ENCODE results near the gene UNC45A.

The UNC45A gene

DNA sequence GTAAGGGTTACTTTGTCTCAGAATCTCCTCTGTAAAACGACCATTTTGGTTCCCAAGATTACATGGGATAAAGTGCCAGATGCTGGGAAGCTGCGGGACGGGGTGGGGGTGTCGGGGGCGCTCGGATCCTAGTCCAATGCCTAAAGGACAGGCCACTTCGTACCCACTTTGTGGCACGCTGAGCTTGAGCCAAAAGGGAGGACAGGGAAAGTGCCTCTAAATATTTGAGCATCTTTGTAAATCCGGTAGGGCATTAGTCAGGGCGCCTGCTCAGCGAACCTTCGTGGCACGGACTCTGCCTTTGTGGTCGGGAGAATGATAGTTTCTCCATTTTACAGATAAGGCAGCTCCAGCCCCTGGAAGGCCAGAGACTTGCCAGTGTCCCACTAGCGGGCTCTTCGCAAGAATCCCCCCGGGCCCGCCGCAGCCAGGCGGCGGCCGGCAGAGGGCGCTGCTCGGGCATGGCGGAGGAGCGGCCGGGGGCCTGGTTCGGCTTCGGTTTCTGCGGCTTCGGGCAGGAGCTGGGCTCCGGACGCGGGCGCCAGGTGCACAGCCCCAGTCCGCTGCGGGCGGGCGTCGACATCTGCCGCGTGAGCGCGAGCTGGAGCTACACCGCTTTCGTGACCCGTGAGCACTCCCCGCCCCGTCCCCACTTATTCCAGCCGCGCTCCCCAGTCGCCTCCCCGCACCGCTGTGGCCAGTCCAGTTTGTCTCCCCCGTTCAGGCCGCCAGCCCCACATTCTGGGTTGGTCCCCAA is 21.4 kb downstream of the UNC45A start:
- Histone ChIP-seq H3K4me3 (peak overlapping the region; percentile 76), H3K36me3 (ENCODE audit: insufficient read depth, low read length) (peaks cover 21% of the 10 kb centered on the region; the same call in 1 of the 2 replicates), H3K9me3 (ENCODE audit: low read depth, low read length) (no peaks in the 10 kb centered on the region), H3K27ac (peak overlapping the region; percentile 37; the same call in 1 of the 2 replicates), H3K9ac (ENCODE audit: insufficient read length) (peak overlapping the region; percentile 75)
- no peak for TF ChIP-seq EZH2 (IDR thresholded peaks at IDR 0.05)
- TF ChIP-seq POLR2AphosphoS5 (IDR thresholded peaks at IDR 0.05; ENCODE audit: borderline replicate concordance, low read depth, low read length): peak; percentile 38; the same call in 1 of the 2 replicates
- peak; percentile 33 for TF ChIP-seq FOXP2 (optimal IDR thresholded peaks at IDR 0.05; ENCODE audit: control extremely low read depth, extremely low read length, insufficient read depth)
- DNase-seq (ENCODE audit: low read depth, low spot score): no peak

- no peaks in the 10 kb centered on the region for H3K9me3 ChIP-seq (ENCODE audit: low read depth, low read length)
- no peak for DNase-seq (ENCODE audit: low read depth, low spot score)
- H3K27ac ChIP-seq: no peak overlapping the region
- peaks cover 18% of the 10 kb centered on the region; the same call in 1 of the 2 replicates for H3K36me3 ChIP-seq (ENCODE audit: insufficient read depth, low read length)
- peak overlapping the region; percentile 76 for H3K4me3 ChIP-seq
- no peak for TF ChIP-seq FOXP2 (optimal IDR thresholded peaks at IDR 0.05; ENCODE audit: control extremely low read depth, extremely low read length, insufficient read depth)
- no peak for TF ChIP-seq EZH2 (IDR thresholded peaks at IDR 0.05)
- peak overlapping the region; percentile 75 for H3K9ac ChIP-seq (ENCODE audit: insufficient read length)
These were observed 22.1 kb downstream of the UNC45A start for GRCh38 chr15:90957031-90957790.

- Histone ChIP-seq H3K36me3 (ENCODE audit: insufficient read depth, low read length) (peaks cover 14% of the 10 kb centered on the region; the same call in 1 of the 2 replicates), H3K9ac (ENCODE audit: insufficient read length) (no peak overlapping the region), H3K9me3 (ENCODE audit: low read depth, low read length) (no peaks in the 10 kb centered on the region), H3K4me3 (peak overlapping the region; percentile 76), H3K27ac (no peak overlapping the region)
- TF ChIP-seq FOXP2 (optimal IDR thresholded peaks at IDR 0.05; ENCODE audit: control extremely low read depth, extremely low read length, insufficient read depth) (no peak), POLR2AphosphoS5 (IDR thresholded peaks at IDR 0.05; ENCODE audit: borderline replicate concordance, low read depth, low read length) (no peak), EZH2 (IDR thresholded peaks at IDR 0.05) (no peak)
- no peak for DNase-seq (ENCODE audit: low read depth, low spot score)
These were observed 22.7 kb downstream of the UNC45A start for GRCh38 chr15:90957791-90958190.

- Histone ChIP-seq H3K27ac (no peak overlapping the region), H3K9ac (ENCODE audit: insufficient read length) (no peak overlapping the region), H3K4me3 (no peak overlapping the region), H3K9me3 (ENCODE audit: low read depth, low read length) (no peaks in the 10 kb centered on the region), H3K36me3 (ENCODE audit: insufficient read depth, low read length) (peaks cover 15% of the 10 kb centered on the region)
- no peak for TF ChIP-seq FOXP2 (optimal IDR thresholded peaks at IDR 0.05; ENCODE audit: control extremely low read depth, extremely low read length, insufficient read depth)
- no peak for TF ChIP-seq EZH2 (IDR thresholded peaks at IDR 0.05)
- no peak for TF ChIP-seq POLR2AphosphoS5 (IDR thresholded peaks at IDR 0.05; ENCODE audit: borderline replicate concordance, low read depth, low read length)
- no peak for DNase-seq (ENCODE audit: low read depth, low spot score)
These were observed 24.0 kb downstream of the UNC45A start for GRCh38 chr15:90959028-90959595.

DNA sequence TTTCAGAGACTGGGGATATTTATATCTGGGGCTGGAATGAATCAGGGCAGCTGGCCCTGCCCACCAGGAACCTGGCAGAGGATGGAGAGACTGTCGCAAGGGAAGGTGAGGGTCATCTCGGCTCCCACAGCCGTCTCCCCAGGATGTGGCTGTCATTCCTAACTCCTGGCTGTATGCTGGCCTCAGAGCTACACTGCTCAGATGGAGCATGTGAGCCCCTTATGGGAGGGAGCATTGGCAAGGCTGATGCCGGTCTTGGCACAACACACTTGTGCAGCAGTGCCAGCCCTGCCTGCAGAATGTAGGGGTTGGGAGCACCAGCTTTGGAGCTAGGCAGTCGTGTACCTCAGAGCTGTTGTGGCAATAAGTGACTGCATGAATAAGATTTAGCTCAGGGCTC is 24.8 kb downstream of the UNC45A start:
- no peak overlapping the region for H3K9ac ChIP-seq (ENCODE audit: insufficient read length)
- no peak for DNase-seq (ENCODE audit: low read depth, low spot score)
- peaks cover 22% of the 10 kb centered on the region for H3K36me3 ChIP-seq (ENCODE audit: insufficient read depth, low read length)
- H3K27ac ChIP-seq: no peak overlapping the region
- no peak overlapping the region for H3K4me3 ChIP-seq
- TF ChIP-seq EZH2 (IDR thresholded peaks at IDR 0.05) (no peak), FOXP2 (optimal IDR thresholded peaks at IDR 0.05; ENCODE audit: control extremely low read depth, extremely low read length, insufficient read depth) (no peak), POLR2AphosphoS5 (IDR thresholded peaks at IDR 0.05; ENCODE audit: borderline replicate concordance, low read depth, low read length) (no peak)
- H3K9me3 ChIP-seq (ENCODE audit: low read depth, low read length): no peaks in the 10 kb centered on the region

- Histone ChIP-seq H3K4me3 (no peak overlapping the region), H3K36me3 (ENCODE audit: insufficient read depth, low read length) (peaks cover 27% of the 10 kb centered on the region), H3K27ac (no peak overlapping the region), H3K9me3 (ENCODE audit: low read depth, low read length) (no peaks in the 10 kb centered on the region), H3K9ac (ENCODE audit: insufficient read length) (no peak overlapping the region)
- no peak for DNase-seq (ENCODE audit: low read depth, low spot score)
- TF ChIP-seq EZH2 (IDR thresholded peaks at IDR 0.05) (no peak), POLR2AphosphoS5 (IDR thresholded peaks at IDR 0.05; ENCODE audit: borderline replicate concordance, low read depth, low read length) (no peak; the same call in 1 of the 2 replicates), FOXP2 (optimal IDR thresholded peaks at IDR 0.05; ENCODE audit: control extremely low read depth, extremely low read length, insufficient read depth) (no peak)
These were observed 25.4 kb downstream of the UNC45A start for GRCh38 chr15:90960298-90961091.

DNA sequence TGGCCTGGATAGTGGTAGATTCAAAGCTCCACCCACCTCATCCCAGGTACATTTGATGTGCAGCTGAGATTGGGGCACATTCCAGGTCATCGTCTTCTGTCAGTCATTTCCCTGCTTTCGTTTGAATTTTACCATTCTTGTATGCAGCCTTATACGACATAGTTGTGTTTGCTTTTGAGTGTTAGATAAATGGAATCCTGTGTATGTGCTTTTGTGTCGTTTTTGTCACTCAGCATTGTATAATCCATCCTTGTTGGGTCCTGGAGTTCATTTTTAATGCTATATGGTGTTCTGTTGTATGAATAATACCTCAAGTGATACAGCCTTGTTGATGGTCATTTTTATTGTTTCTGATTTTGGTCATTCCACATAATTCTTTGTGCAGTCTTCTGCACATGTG is 26.9 kb downstream of the UNC45A start:
- no peak overlapping the region for H3K9ac ChIP-seq (ENCODE audit: insufficient read length)
- no peak overlapping the region for H3K4me3 ChIP-seq
- no peak for DNase-seq (ENCODE audit: low read depth, low spot score)
- no peak; the same call in 1 of the 2 replicates for TF ChIP-seq POLR2AphosphoS5 (IDR thresholded peaks at IDR 0.05; ENCODE audit: borderline replicate concordance, low read depth, low read length)
- TF ChIP-seq FOXP2 (optimal IDR thresholded peaks at IDR 0.05; ENCODE audit: control extremely low read depth, extremely low read length, insufficient read depth): no peak
- no peak for TF ChIP-seq EZH2 (IDR thresholded peaks at IDR 0.05)
- no peak overlapping the region for H3K27ac ChIP-seq
- H3K36me3 ChIP-seq (ENCODE audit: insufficient read depth, low read length): peaks cover 38% of the 10 kb centered on the region
- H3K9me3 ChIP-seq (ENCODE audit: low read depth, low read length): no peaks in the 10 kb centered on the region

All from SK-N-MC (cell line).